Tibial nerve (tissue), 4 donors: ENCODE results near the gene OMP.

Source experiments
- CTCF ChIP-seq, 5 experiments: fragments of 200-600 bp in 3 of 5; fragments of 450-650 bp in 2 of 5; sonication (generic) in 3 of 5; IDR thresholded peaks; one replicate each; pipeline ENCODE4 v1.5.1; 2016 to 2019; ENCODE audit warnings: antibody characterized with exemption in 5 of 5, mild to moderate bottlenecking in 3 of 5, moderate library complexity in 2 of 5
- EP300 ChIP-seq, 2 donors: sonication (generic); formaldehyde crosslinking; IDR thresholded peaks; one replicate each; pipeline ENCODE4 v1.6.1; 2017; ENCODE audit warnings: antibody characterized with exemption in 2 of 2, mild to moderate bottlenecking in 1 of 2
- POLR2A ChIP-seq, 2 donors: fragments of 450-650 bp; IDR thresholded peaks; one replicate each; pipeline ENCODE4 v1.6.1; 2017; ENCODE audit warnings: antibody characterized with exemption in 2 of 2, mild to moderate bottlenecking in 2 of 2, moderate library complexity in 2 of 2

GRCh38 chr11:77068457-77069335 lies 33.9 kb upstream of the OMP start:
- TF ChIP-seq POLR2A (IDR thresholded peaks at IDR 0.05) = no peak
- no peak for TF ChIP-seq CTCF (IDR thresholded peaks at IDR 0.05)
- TF ChIP-seq EP300 (IDR thresholded peaks at IDR 0.05) = no peak
